Glutamatergic neuron (in vitro differentiated cells): ENCODE data around the gene CRACDL. TPM values are rescaled to one million over a fixed set of nuclear protein-coding genes. Genes with fewer than 3 reads are reported as not detected.
"Not testable (repeated sequence)": the region's sequence is repeated elsewhere in the genome, so short reads cannot be mapped to it uniquely, and the experiment has no call there.

ENCODE experiments used
- DNase-seq: peaks from one replicate; pipeline ENCODE4 v3.0.0; 2022
- H3K27ac Mint-ChIP-seq: one replicate; pipeline ENCODE4 v1.8.0; 2020; ENCODE audit warnings: mild to moderate bottlenecking, mixed read lengths, inconsistent platforms; ENCODE audit not compliant: unreplicated experiment
- H3K27me3 Mint-ChIP-seq: one replicate; pipeline ENCODE4 v1.8.0; 2020; ENCODE audit warnings: mild to moderate bottlenecking, moderate library complexity, mixed read lengths, inconsistent platforms; ENCODE audit not compliant: unreplicated experiment
- H3K36me3 Mint-ChIP-seq: one replicate; pipeline ENCODE4 v1.8.0; 2020; ENCODE audit warnings: mild to moderate bottlenecking, mixed read lengths, inconsistent platforms; ENCODE audit not compliant: unreplicated experiment
- H3K4me1 Mint-ChIP-seq: one replicate; pipeline ENCODE4 v1.8.0; 2020; ENCODE audit warnings: mild to moderate bottlenecking, low read depth, mixed read lengths, inconsistent platforms; ENCODE audit not compliant: unreplicated experiment
- H3K4me3 Mint-ChIP-seq: one replicate; pipeline ENCODE4 v1.8.0; 2020; ENCODE audit warnings: mild to moderate bottlenecking, mixed read lengths, inconsistent platforms; ENCODE audit not compliant: unreplicated experiment
- H3K9me3 Mint-ChIP-seq: one replicate; pipeline ENCODE4 v1.8.0; 2020; ENCODE audit warnings: mild to moderate bottlenecking, moderate library complexity, mixed read lengths, inconsistent platforms; ENCODE audit not compliant: unreplicated experiment
- CTCF ChIP-seq: fragments of 200-600 bp; sonication (generic); IDR thresholded peaks from one replicate; pipeline ENCODE4 v1.5.0; 2021; ENCODE audit not compliant: partially characterized antibody, unreplicated experiment
- total RNA-seq: library from RNA; stranded (reverse); fragmentation: NEBNext Ultra II Directional; extraction: Animal tissue kit (Norgen Biotek cat#: 25700); gene quantifications from one replicate; pipeline ENCODE4 v1.2.1, GENCODE V29; 2021; ENCODE audit not compliant: unreplicated experiment

CRACDL gene
- total RNA-seq, 1 donor from 2014 or later, result 2.1 TPM

GRCh38 chr2:98902209-98903063 lies 33.6 kb downstream of the CRACDL start:
- Mint-ChIP-seq H3K9me3 (peaks cover 11% of the 10 kb centered on the region), H3K4me1 (peaks cover 47% of the 10 kb centered on the region), H3K27me3 (peaks cover 11% of the 10 kb centered on the region), H3K36me3 (no peaks in the 10 kb centered on the region), H3K4me3 (no peak overlapping the region), H3K27ac (no peak overlapping the region)
- DNase-seq, result no peak
- no peak for TF ChIP-seq CTCF

- H3K9me3 Mint-ChIP-seq, result peaks cover 10% of the 10 kb centered on the region
- no peak for DNase-seq
These were observed 34.3 kb downstream of the CRACDL start for GRCh38 chr2:98901702-98902101.

GRCh38 chr2:98901291-98901690 lies 34.7 kb downstream of the CRACDL start:
- Mint-ChIP-seq H3K4me3 (no peak overlapping the region), H3K27me3 (peaks cover 11% of the 10 kb centered on the region), H3K36me3 (no peaks in the 10 kb centered on the region), H3K27ac (no peak overlapping the region), H3K9me3 (peaks cover 8% of the 10 kb centered on the region), H3K4me1 (peaks cover 49% of the 10 kb centered on the region)
- TF ChIP-seq CTCF, result no peak
- DNase-seq, result no peak

More at GRCh38 chr2:98901702-98902101, 34.3 kb downstream of the CRACDL start:
- H3K27me3 Mint-ChIP-seq, result peaks cover 11% of the 10 kb centered on the region
- peaks cover 48% of the 10 kb centered on the region for H3K4me1 Mint-ChIP-seq
- peak overlapping the region; percentile 40 for H3K27ac Mint-ChIP-seq
- H3K4me3 Mint-ChIP-seq, result no peak overlapping the region
- TF ChIP-seq CTCF, result no peak
- no peaks in the 10 kb centered on the region for H3K36me3 Mint-ChIP-seq

GRCh38 chr2:98900721-98901120 lies 35.3 kb downstream of the CRACDL start:
- Mint-ChIP-seq H3K27ac (no peak overlapping the region), H3K4me3 (no peak overlapping the region), H3K36me3 (no peaks in the 10 kb centered on the region), H3K27me3 (peaks cover 11% of the 10 kb centered on the region), H3K9me3 (peaks cover 8% of the 10 kb centered on the region), H3K4me1 (peaks cover 54% of the 10 kb centered on the region)
- TF ChIP-seq CTCF, result no peak
- no peak for DNase-seq

GRCh38 chr2:98899703-98900078 lies 36.3 kb downstream of the CRACDL start:
- peak overlapping the region; percentile 62 for H3K27ac Mint-ChIP-seq
- H3K4me3 Mint-ChIP-seq, DNase-seq, H3K36me3 Mint-ChIP-seq, H3K9me3 Mint-ChIP-seq: not testable (repeated sequence)
- H3K4me1 Mint-ChIP-seq, result peaks cover 55% of the 10 kb centered on the region
- H3K27me3 Mint-ChIP-seq, result peaks cover 11% of the 10 kb centered on the region
